ENCODE data around the gene PEMT.

PEMT gene

DNA sequence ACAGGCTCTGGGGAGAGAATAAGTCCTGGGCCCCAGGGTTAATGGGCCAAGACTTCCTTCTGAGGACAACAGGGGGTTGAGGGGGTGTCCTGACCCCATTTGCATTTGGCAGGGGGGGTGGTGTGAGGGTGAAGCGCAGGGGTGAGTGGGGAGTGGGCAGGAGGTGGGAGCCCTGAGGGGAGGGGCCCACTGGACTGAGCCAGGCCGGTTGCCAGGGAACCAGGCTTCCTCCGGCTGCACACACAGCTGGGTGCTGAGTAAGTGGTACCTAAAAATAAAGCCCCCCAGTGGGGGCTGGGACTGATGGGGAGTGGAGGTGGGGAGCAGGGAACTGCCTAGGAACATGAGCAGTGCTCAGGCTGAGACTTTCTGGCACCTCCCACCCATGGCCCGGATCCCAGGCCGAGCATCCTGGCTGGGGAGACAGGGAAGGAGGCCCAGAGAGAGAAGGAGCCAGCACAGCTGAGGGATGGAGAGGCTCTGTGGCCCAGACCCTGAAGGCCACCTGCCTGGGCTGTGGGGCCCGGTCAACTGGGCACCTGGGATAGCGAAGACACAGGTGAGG is 87.9 kb downstream of the PEMT start:
- no peak for DNase-seq (ENCODE audit: low spot score)

DNA sequence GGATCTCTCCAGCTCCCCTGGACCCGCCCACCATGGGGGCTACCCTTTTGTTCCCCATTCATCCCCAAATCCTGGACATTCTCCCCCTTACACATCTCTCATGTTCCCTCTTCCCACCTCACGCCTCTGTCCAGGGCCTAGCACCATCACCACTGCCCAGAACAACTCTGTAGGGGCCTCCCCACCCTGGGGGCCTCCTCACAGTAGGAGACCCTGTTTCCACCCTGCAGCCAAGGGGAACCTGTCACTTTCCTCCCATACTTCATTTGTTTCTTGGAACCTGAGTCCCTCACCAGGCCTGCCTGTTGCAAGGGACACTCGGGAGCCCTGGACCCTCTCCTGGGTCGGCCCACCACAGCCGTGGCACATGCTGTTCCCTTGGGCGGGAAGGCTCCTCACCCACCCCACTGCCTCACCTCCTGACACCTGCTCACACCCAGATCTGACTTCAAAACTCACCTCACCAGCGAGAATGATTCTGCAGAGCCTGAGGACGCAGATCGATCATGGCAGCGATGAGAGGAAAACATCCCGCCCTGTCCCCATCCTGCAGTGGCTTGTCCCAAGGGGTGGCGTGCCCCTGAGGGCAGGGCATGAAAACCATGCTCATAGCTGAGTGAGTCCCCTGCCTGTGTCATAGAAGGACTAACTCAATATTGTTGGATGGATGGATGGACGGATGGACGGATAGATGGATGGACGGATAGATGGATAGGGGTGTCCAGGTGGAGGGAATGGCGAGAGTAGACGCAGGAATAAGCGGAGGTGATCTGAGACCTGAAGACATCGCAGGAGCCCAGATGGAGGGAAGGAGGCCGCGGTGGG is 88.6 kb downstream of the PEMT start:
- no peak for DNase-seq (ENCODE audit: low spot score)

- DNase-seq (ENCODE audit: low spot score): no peak
Observed at GRCh38 chr17:17500999-17501605, 90.4 kb downstream of the PEMT start.

DNA sequence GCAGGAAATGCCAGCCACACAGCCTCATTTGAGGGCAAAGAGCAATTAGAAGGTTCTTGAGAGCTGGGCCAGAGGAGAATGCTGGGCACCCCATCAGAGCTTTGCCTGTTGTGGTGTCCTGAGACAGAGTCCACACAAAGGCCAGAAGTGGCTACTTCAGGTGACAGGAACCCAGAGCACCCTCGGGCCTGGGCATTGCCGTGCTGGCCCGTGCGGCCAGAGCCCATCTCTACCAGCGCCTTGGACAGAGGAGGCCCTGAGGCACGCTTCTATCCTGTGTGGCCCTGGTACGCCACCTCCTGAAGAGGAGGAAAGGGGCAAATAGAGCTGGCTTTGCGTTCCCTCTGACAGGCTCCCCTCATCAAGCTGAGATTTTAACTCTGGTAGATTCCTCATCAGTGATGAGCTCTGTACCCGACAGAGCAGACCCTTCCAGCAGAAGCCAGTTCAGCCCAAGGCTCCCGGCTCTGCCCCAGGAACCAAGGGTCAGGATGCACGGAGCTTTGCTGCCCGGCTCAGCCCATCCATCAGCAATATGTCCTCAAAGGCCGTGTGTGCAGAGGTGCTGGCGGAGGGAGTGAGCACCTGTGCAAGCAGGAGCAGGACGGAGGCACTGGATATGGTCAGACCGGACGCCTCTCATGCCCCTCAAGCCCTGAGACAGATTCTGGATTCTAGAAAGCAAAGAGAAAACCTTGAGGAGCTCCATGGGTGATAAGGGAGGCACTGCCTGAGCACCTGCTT is 91.9 kb downstream of the PEMT start:
- DNase-seq (ENCODE audit: low spot score): no peak

DNA sequence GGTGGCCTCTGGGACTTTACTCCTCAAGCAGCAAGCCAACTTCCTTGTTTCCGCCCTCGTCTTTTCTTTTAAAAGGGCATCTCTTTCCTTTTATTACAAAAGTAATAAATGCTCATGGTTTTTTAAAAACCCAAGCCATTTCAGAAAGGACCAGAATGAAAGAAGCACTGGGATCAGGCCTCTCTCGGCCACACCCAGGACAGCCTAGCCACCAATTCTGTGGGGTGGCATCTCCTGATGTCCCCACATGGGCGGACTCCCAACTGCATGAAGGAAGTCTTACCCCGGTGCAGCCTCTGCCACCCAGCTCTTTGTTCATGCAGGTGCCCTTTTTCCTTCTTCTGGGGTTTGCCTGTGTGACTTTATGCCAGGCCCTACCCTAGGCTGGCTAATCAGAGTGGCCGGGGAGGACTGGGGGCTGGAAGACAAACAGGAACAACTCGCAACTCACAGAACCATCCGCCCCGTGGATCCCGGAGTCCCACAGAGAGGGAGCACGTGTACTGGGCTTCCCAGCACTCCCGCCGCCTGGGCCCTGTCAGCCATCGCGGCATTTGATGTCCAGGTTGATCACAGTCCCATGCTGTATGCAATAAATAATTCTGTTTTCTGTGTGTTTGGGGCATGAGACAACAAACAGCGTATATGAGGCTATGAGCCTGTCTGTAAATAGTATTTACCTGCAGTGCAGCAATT is 92.8 kb downstream of the PEMT start:
- no peak for DNase-seq (ENCODE audit: low spot score)

DNA sequence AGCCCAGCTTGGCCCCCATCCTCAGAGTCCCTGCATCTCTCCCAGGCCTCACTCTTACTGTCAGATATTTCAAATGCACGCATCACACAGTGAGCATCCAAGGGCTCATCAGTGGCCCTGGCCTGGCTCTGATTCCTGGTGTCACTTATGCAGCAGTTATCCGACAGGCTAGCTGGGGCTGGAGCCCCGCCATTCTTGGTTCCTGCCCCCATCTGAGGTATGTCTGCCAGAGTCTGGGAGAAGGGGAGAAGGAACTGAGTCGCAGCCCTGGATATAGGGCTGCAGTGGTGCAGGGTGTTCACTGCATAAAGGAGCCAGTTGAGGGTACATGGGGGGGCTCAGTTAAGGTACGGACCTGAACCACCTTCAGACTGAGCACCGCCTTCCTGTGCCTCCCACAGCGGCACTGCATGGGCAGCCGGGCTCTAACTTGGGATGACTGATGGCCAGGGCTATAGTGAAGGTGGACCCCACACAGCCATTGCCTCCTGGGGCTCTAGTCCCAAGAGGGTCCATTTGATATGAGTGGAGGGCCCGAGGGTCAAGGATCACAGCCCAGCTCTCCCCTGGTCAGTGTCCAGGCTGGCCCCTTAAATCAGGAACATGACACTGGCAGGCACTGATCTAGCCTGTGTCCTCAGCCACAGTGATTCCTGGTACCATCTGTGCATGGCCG is 93.5 kb downstream of the PEMT start:
- DNase-seq (ENCODE audit: low spot score): no peak

- DNase-seq (ENCODE audit: low spot score): no peak
Observed at GRCh38 chr17:17497065-17497844, 94.3 kb downstream of the PEMT start.

- DNase-seq (ENCODE audit: low spot score): peak; percentile 68
Observed at GRCh38 chr17:17496189-17497064, 95.1 kb downstream of the PEMT start, which contains the start of gene RASD1. RASD1 (minus strand) TSS chr17:17496395; CDS start chr17:17496181, 214 bp downstream.

DNA sequence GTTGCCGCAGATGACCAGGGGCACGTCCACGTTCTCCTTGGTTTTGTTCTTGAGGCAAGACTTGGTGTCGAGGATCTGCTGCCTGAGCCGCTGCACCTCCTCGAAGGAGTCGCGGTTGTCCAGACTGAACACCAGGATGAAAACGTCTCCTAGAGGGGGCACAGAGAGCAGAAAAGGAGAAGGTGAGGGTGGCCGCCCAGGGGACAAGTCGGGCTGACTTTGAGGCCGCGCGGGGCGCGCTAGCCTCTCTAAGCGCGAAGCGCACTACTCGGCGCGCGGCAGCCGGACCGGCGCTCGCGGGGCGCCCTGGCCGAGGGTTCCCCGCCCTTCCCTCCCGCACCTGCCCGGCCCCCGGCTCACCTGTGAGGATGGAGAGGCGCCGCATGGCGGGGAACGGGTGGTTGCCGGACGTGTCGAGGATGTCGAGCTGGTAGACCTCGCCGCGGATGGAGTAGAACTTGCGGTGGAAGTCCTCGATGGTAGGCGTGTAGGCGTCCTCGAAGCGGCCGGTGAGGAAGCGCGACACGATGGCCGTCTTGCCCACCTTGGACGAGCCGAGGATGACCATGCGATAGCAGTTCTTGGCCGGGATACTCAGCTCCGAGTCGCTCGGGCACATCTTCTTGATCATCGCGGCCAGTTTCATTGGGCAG is 95.8 kb downstream of the PEMT start:
- no peak for DNase-seq (ENCODE audit: low spot score)

GRCh38 chr17:17494870-17495535 is 96.5 kb downstream of the PEMT start:
- DNase-seq (ENCODE audit: low spot score): no peak

DNA sequence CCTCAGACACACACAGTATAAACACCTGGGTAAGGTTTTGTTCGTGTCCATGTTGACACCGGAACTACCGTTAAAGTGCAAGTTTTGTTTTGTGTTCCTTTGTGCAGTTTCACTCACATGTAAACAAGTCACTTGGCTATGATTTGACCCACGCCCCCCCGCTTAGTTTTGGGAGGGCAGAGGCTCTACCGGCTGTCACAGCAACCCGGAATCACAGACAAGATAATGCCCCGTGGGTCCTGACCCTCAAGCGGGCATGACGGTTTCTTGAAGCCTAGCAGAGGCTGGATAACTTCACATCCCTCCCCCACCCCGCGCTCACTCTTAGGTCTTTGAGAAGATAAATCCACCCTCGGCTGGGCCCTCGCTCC is 97.0 kb downstream of the PEMT start:
- DNase-seq (ENCODE audit: low spot score): no peak

- DNase-seq (ENCODE audit: low spot score): no peak
Observed at GRCh38 chr17:17493986-17494466, 97.5 kb downstream of the PEMT start.

DNA sequence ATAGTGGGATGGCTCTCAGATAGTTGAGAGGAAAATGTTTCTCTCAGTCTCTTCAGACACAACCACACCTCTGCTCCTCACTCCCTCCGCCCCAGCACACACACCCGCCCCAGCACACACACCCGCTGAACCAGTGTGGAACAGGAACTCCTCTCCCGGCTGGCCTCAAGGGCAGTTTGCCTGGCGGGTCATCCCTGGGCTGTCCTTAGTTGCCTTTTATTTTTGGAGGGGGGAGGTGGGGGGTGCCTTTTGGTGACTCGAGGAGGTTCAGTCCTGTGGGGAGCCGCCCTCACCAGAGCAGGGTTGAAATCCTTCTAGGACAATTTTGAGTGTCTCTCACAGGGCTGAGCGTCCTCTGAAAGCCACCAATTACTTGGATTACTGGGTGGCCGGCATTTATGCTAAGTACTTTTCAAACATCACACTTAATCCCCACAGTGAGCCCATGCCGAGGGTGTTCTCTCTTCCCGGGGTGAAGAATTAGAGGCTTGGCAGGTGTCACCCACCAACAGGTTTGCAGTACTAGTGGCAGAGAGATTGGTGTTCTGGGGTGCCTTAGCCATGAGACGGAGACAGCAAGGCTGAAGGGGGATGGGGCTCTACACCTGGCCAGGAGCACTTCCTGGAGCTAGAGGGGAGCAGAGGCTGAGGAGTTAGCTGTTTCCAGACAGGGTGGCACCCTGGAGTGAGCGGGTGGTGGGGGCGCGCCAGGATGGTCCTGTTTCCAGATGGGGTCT is 98.1 kb downstream of the PEMT start:
- no peak for DNase-seq (ENCODE audit: low spot score)

GRCh38 chr17:17492571-17492970 is 98.9 kb downstream of the PEMT start:
- no peak for DNase-seq (ENCODE audit: low spot score)

GRCh38 chr17:17492085-17492484 is 99.4 kb downstream of the PEMT start:
- DNase-seq (ENCODE audit: low spot score): no peak

DNA sequence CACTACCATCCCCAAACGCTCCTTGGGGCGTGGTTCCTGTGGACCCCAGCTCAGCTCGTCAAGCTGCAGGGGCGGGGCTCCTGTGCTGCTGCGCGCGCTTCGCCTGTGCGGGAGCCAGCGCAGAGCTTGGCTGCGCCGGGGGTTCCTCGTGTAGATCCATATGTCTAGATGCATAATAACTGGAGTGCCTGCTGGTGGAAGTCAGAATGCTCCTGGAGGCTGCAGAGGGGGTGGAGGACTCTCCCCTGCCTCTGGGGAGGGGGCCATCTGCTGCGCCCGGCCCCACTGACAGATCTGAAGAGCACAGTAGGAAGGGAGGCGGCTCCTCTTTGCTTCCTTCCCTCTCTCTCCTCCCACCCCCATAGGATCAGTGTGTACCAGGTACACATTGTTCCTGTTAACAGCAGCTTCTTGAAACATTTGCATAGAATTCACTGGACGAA is 99.9 kb downstream of the PEMT start:
- DNase-seq (ENCODE audit: low spot score): no peak

DNA sequence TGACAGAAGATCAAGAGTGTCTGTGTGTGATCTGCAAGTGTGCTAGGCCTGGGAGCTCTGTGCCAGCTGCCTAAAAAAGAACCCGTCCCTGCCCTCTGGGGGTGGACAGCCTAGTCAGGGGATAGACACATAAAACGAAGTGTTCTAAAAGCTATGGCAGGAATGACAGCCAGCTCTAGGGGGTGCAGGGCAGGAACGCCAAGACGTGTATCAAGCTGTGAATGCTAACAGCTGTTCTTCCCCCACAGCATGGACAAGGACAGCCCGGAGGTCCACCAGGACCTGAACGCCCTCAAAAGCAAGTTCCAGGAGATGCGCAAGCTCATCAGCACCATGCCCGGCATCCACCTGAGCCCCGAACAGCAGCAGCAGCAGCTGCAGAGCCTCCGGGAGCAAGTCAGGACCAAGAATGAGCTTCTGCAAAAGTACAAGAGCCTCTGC is 100.5 kb downstream of the PEMT start:
- DNase-seq (ENCODE audit: low spot score): no peak

- DNase-seq (ENCODE audit: low spot score): no peak
Observed at GRCh38 chr17:17487998-17488397, 103.5 kb downstream of the PEMT start.
